ENCODE data around the gene TAPT1. TPM values are rescaled to one million over a fixed set of nuclear protein-coding genes. Genes with fewer than 3 reads are reported as not detected.

TAPT1 gene
- total and polyA plus RNA-seq, 2 donors (not counting 3 experiments of a cell fraction or from before 2014, with no cell fraction given), result 6.9 to 17.5 TPM

DNA sequence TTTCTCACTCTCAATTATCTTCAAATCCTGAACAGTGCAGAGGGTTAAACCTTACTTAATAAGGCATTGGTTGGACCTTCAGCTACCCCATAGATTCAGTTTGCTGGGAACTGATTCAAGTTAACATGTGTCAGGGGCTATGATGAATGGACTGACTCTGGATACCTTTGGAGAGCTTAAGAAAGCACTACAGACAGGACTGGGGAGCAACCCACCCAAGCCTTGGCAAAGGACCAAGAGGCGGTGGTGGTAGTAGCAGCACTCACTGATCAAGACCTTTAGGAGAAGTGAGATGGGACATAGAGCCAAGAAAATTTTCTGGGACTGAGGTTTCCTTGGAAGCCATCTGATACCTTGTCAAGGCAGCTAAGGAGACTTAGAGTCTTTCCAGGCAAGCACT lies 43.0 kb upstream of the TAPT1 start:
- dilution Hi-C loops (cut with MboI; ENCODE audit: extremely low pct_ligation_motif_present, low sequenced_read_pairs), result no loop called here
- H3K9ac ChIP-seq (replicated peaks; ENCODE audit: extremely low read depth, insufficient read depth, low read length), result no peak overlapping the region
- no peak for TF ChIP-seq MYC (IDR thresholded peaks at IDR 0.05; ENCODE audit: low read depth, low read length)
- TF ChIP-seq, protein P1, sequence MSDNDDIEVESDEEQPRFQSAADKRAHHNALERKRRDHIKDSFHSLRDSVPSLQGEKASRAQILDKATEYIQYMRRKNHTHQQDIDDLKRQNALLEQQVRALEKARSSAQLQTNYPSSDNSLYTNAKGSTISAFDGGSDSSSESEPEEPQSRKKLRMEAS (IDR thresholded peaks at IDR 0.05; ENCODE audit: insufficient read depth, insufficient read length), result no peak
- no peak for TF ChIP-seq JUN (IDR thresholded peaks at IDR 0.05; ENCODE audit: borderline replicate concordance, insufficient read depth, insufficient read length, low read depth)
- no peak for TF ChIP-seq POLR2A (IDR thresholded peaks at IDR 0.05; ENCODE audit: low read depth, low read length)
- TF ChIP-seq, protein P2, sequence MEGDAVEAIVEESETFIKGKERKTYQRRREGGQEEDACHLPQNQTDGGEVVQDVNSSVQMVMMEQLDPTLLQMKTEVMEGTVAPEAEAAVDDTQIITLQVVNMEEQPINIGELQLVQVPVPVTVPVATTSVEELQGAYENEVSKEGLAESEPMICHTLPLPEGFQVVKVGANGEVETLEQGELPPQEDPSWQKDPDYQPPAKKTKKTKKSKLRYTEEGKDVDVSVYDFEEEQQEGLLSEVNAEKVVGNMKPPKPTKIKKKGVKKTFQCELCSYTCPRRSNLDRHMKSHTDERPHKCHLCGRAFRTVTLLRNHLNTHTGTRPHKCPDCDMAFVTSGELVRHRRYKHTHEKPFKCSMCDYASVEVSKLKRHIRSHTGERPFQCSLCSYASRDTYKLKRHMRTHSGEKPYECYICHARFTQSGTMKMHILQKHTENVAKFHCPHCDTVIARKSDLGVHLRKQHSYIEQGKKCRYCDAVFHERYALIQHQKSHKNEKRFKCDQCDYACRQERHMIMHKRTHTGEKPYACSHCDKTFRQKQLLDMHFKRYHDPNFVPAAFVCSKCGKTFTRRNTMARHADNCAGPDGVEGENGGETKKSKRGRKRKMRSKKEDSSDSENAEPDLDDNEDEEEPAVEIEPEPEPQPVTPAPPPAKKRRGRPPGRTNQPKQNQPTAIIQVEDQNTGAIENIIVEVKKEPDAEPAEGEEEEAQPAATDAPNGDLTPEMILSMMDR (IDR thresholded peaks at IDR 0.05; ENCODE audit: extremely low read depth in 1 of 2, insufficient read depth in 1 of 2, low read depth in 1 of 2, low read length in 2 of 2), result no peak
- TF ChIP-seq POLR2AphosphoS5 (IDR thresholded peaks at IDR 0.05; ENCODE audit: insufficient read depth, low read depth, low read length), result no peak
- no peak for TF ChIP-seq FOS (IDR thresholded peaks at IDR 0.05; ENCODE audit: borderline replicate concordance, insufficient read depth, low read length)
- TF ChIP-seq GATA2 (IDR thresholded peaks at IDR 0.05; ENCODE audit: insufficient read depth, insufficient read length, low read depth, low read length), result no peak
- TF ChIP-seq EZH2 (IDR thresholded peaks at IDR 0.05; ENCODE audit: borderline replicate concordance, low read depth, low read length, severe bottlenecking), result no peak
- H3K36me3 ChIP-seq (ENCODE audit: control insufficient read depth in 2 of 2, extremely low read depth in 1 of 2, insufficient read depth in 2 of 2, low read length in 2 of 2), result no peaks in the 10 kb centered on the region
- H3K79me2 ChIP-seq (ENCODE audit: control insufficient read depth, insufficient read depth, low read length), result no peaks in the 10 kb centered on the region
- H3K9me3 ChIP-seq (replicated peaks; ENCODE audit: control insufficient read depth, insufficient read depth, low read length), result no peaks in the 10 kb centered on the region
- DNase-seq (ENCODE audit: low read depth, low spot score) (no peak), FAIRE-seq (no peak)
- H2AFZ ChIP-seq (ENCODE audit: low read depth, low read length), result no peak overlapping the region
- BruUV-seq (replicated peaks), result no TSS peak
- no peak overlapping the region for H3K27ac ChIP-seq (ENCODE audit: insufficient read depth, low read depth, low read length)
- H3K4me2 ChIP-seq (ENCODE audit: insufficient read depth, low read length), result no peak overlapping the region
- H3K4me1 ChIP-seq (ENCODE audit: control insufficient read depth, extremely low read depth, insufficient read depth, low read length), result no peaks in the 10 kb centered on the region
- peaks cover 0 to 9% of the 10 kb centered on the region in 2 experiments for H3K27me3 ChIP-seq (ENCODE audit: control insufficient read depth in 2 of 2, insufficient read depth in 2 of 2, low read length in 2 of 2)
- ChIA-PET POLR2A (no interaction called here), CTCF (interaction anchor here (1.1 to 1.6 kb wide), 3 partner anchors 9 to 1203 kb away, joined by 3 to 9 read pairs (median 7); no protein-coding TSS in a partner anchor)
- H3K9me1 ChIP-seq (replicated peaks; ENCODE audit: control insufficient read depth, extremely low read depth, insufficient read depth, low read length), result no peaks in the 10 kb centered on the region
- H3K4me3 ChIP-seq (replicated peaks in 1 of 3; ENCODE audit: insufficient read depth in 1 of 3, low read depth in 1 of 3, low read length in 3 of 3), result no peak overlapping the region
- no peaks in the 10 kb centered on the region for H4K20me1 ChIP-seq (replicated peaks; ENCODE audit: control insufficient read depth, extremely low read depth, insufficient read depth, low read length)
- intact Hi-C loops (cut with micrococcal nuclease), result loop anchor here (5.0 to 10.0 kb wide), 2 partner anchors 462 to 794 kb away; no protein-coding TSS in a partner anchor
